Ishikawa (cell line): Measurements from ENCODE around the gene IBA57.

ENCODE experiments used
- CREB1 ChIP-seq: IDR thresholded peaks from 2 replicates; pipeline ENCODE4 v1.6.1; 2012; ENCODE audit warnings: low read depth
- EP300 ChIP-seq: IDR thresholded peaks from 2 replicates; pipeline ENCODE4 v1.6.1; 2012; ENCODE audit warnings: borderline replicate concordance
- NFIC ChIP-seq: IDR thresholded peaks from 2 replicates; pipeline ENCODE4 v1.6.1; 2012
- TAF1 ChIP-seq: IDR thresholded peaks from 2 replicates; pipeline ENCODE4 v1.6.1; 2012; ENCODE audit warnings: low read depth, mild to moderate bottlenecking
- TCF12 ChIP-seq: IDR thresholded peaks from 2 replicates; pipeline ENCODE4 v1.6.1; 2012; ENCODE audit warnings: low read depth
- YY1 ChIP-seq: IDR thresholded peaks from 2 replicates; pipeline ENCODE4 v1.6.1; 2012; ENCODE audit warnings: low read depth
- TF ChIP-seq, protein P1 (sequence below): IDR thresholded peaks from 2 replicates; pipeline ENCODE4 v1.6.1; 2012

DNA sequence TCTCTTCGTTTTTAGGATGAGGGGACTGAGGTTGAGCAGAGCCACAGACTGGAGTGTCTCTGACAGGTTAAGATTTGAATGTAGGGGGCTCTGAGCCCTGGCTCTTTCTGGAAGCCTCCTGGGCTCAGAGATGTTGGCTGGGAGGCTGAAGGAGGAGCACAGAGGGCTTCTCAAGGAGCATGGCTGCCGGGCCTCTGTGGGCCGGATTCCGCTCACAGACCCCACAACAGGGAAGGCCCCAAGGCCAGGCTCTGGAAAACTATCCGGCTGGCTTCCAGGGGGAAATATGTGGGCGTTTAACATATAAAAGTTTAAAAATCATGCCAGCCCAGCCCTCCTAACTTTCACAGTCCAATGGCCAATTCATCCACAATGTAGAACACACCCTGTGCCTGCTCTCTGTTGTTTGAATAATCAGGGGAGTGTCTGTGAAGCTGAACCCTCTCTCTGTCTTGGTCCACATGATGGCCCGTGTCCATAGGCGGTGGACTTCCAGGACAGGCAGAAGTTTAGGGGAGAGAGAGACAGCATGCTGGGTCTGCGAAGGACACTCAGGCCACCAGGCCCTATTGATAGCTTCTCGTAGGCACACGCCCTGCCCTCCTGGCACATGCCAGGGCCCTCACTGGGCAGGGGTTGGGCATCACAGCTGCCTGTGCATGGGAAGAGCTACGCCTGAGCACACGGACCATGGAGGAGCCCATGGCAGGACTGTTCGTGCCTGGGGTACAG lies 53.1 kb downstream of the IBA57 start:
- TF ChIP-seq CREB1 = no peak
- TF ChIP-seq TAF1 = no peak
- no peak for TF ChIP-seq TCF12
- TF ChIP-seq EP300 = no peak
- TF ChIP-seq, protein P1, sequence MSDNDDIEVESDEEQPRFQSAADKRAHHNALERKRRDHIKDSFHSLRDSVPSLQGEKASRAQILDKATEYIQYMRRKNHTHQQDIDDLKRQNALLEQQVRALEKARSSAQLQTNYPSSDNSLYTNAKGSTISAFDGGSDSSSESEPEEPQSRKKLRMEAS = no peak
- TF ChIP-seq YY1 = no peak
- TF ChIP-seq NFIC = no peak
